ENCODE results near the gene OR52A5. TPM values are rescaled to one million over a fixed set of nuclear protein-coding genes. Genes with fewer than 3 reads are reported as not detected.

Gene OR52A5
- total and polyA plus RNA-seq, 4 donors = not detected

- Histone ChIP-seq H3K9ac (ENCODE audit: insufficient read depth in 1 of 2, low read length in 2 of 2) (no peak overlapping the region), H3K4me1 (ENCODE audit: control insufficient read depth in 5 of 5, insufficient read depth in 5 of 5, low read length in 5 of 5) (no peaks in the 10 kb centered on the region), H3K4me3 (no peak overlapping the region), H3K36me3 (ENCODE audit: control insufficient read depth in 4 of 4, insufficient read depth in 4 of 4, low read length in 4 of 4) (no peaks in the 10 kb centered on the region), H3K27ac (ENCODE audit: low read depth in 1 of 2, low read length in 1 of 2) (no peak overlapping the region), H3K9me3 (ENCODE audit: control insufficient read depth in 4 of 4, insufficient read depth in 3 of 4, low read length in 3 of 4) (no peaks in the 10 kb centered on the region), H3K27me3 (ENCODE audit: control insufficient read depth in 3 of 3, insufficient read depth in 3 of 3, low read length in 2 of 3) (no peaks in the 10 kb centered on the region)
- DNase-seq (no peak), ATAC-seq (ENCODE audit: insufficient read depth, low FRiP score) (no peak)
- TF ChIP-seq CTCF (IDR thresholded peaks at IDR 0.05; ENCODE audit: control extremely low read depth, extremely low read depth) = no peak
Measured at GRCh38 chr11:5159806-5160205, 21.6 kb upstream of the OR52A5 start.

GRCh38 chr11:5154657-5155056 is 16.5 kb upstream of the OR52A5 start, which contains the start of gene OR52A1:
OR52A1 (minus strand) TSS chr11:5154757; CDS start chr11:5152369, 2,388 bp downstream.
- no peaks in the 10 kb centered on the region for H3K9me3 ChIP-seq (ENCODE audit: control insufficient read depth in 4 of 4, insufficient read depth in 3 of 4, low read length in 3 of 4)
- 74 to 85% methylated on average over 3 of the region's 3 CpGs for WGBS, 2 donors
- no peak within 1 kb of the TSS for H3K9ac ChIP-seq (ENCODE audit: insufficient read depth in 1 of 2, low read length in 2 of 2)
- H3K27me3 ChIP-seq (ENCODE audit: control insufficient read depth in 3 of 3, insufficient read depth in 3 of 3, low read length in 2 of 3) = no peaks in the 10 kb centered on the region
- no peaks in the 10 kb centered on the region for H3K36me3 ChIP-seq (ENCODE audit: control insufficient read depth in 4 of 4, insufficient read depth in 4 of 4, low read length in 4 of 4)
- ATAC-seq (ENCODE audit: insufficient read depth, low FRiP score) (no peak), DNase-seq (no peak)
- TF ChIP-seq CTCF (IDR thresholded peaks at IDR 0.05; ENCODE audit: control extremely low read depth, extremely low read depth) = no peak
- no peak within 1 kb of the TSS for H3K4me3 ChIP-seq
- no peaks in the 10 kb centered on the region for H3K4me1 ChIP-seq (ENCODE audit: control insufficient read depth in 5 of 5, insufficient read depth in 5 of 5, low read length in 5 of 5)
- no peak within 1 kb of the TSS for H3K27ac ChIP-seq (ENCODE audit: low read depth in 1 of 2, low read length in 1 of 2)

- Histone ChIP-seq H3K27ac (ENCODE audit: low read depth in 1 of 2, low read length in 1 of 2) (no peak overlapping the region), H3K9me3 (ENCODE audit: control insufficient read depth in 4 of 4, insufficient read depth in 3 of 4, low read length in 3 of 4) (no peaks in the 10 kb centered on the region), H3K9ac (ENCODE audit: insufficient read depth in 1 of 2, low read length in 2 of 2) (no peak overlapping the region), H3K27me3 (ENCODE audit: control insufficient read depth in 3 of 3, insufficient read depth in 3 of 3, low read length in 2 of 3) (no peaks in the 10 kb centered on the region), H3K36me3 (ENCODE audit: control insufficient read depth in 4 of 4, insufficient read depth in 4 of 4, low read length in 4 of 4) (no peaks in the 10 kb centered on the region), H3K4me1 (ENCODE audit: control insufficient read depth in 5 of 5, insufficient read depth in 5 of 5, low read length in 5 of 5) (no peaks in the 10 kb centered on the region), H3K4me3 (no peak overlapping the region)
- WGBS, 2 donors = 58 to 65% methylated on average over 3 of the region's 3 CpGs
- no peak for ATAC-seq (ENCODE audit: insufficient read depth, low FRiP score)
- no peak for DNase-seq
- TF ChIP-seq CTCF (IDR thresholded peaks at IDR 0.05; ENCODE audit: control extremely low read depth, extremely low read depth) = no peak
Measured at GRCh38 chr11:5153574-5154431, 15.6 kb upstream of the OR52A5 start.
